Measurements from ENCODE around the gene CBX5. TPM values are rescaled to one million over a fixed set of nuclear protein-coding genes. Genes with fewer than 3 reads are reported as not detected.

The CBX5 gene
- polyA plus RNA-seq, 1 of the 3 experiments (the other 2 are of a cell fraction) = 11.6 TPM

- no peak; the same call in 1 of the 2 replicates for TF ChIP-seq RXRA (IDR thresholded peaks at IDR 0.05; ENCODE audit: borderline replicate concordance, low read depth)
- no peak for TF ChIP-seq IRF3 (IDR thresholded peaks at IDR 0.05; ENCODE audit: low read depth, low read length)
- TF ChIP-seq TAF1 (IDR thresholded peaks at IDR 0.05; ENCODE audit: borderline replicate concordance, low read depth, low read length) = no peak
- no peak for TF ChIP-seq CHD2 (IDR thresholded peaks at IDR 0.05; ENCODE audit: low read length, partially characterized antibody)
- TF ChIP-seq FOXJ3 (CRISPR knock-in tag; IDR thresholded peaks at IDR 0.05) = no peak
- no peak for TF ChIP-seq NRF1 (IDR thresholded peaks at IDR 0.05; ENCODE audit: low read depth, low read length)
- TF ChIP-seq USF1 (IDR thresholded peaks at IDR 0.05; ENCODE audit: borderline replicate concordance, low read depth) = no peak
Observed at GRCh38 chr12:54222609-54223008, 57.3 kb downstream of the CBX5 start (continued).

GRCh38 chr12:54221402-54221984 lies 58.4 kb downstream of the CBX5 start:
- Histone ChIP-seq H3K4me2 (no peak overlapping the region), H3K4me1 (ENCODE audit: control insufficient read depth in 1 of 2, insufficient read depth in 2 of 2, low read depth in 1 of 2, low read length in 1 of 2) (peaks cover 3 to 16% of the 10 kb centered on the region in 2 experiments; a peak in 3 of 4 replicates), H3K4me3 (ENCODE audit: low read depth in 2 of 2, low read length in 1 of 2) (no peak overlapping the region), H3K9ac (no peak overlapping the region), H3K9me3 (no peaks in the 10 kb centered on the region), H3K9me2 (no peaks in the 10 kb centered on the region), H3K27me3 (ENCODE audit: insufficient read depth) (no peaks in the 10 kb centered on the region), H3K27ac (ENCODE audit: low read depth in 2 of 2, low read length in 1 of 2) (peak overlapping the region in 1 of 2 experiments; percentile 87; a peak in 1 of 4 replicates), H3F3A (replicated peaks; ENCODE audit: insufficient read depth) (peaks cover 10% of the 10 kb centered on the region), H2AFZ (ENCODE audit: low read depth) (no peak overlapping the region), H3K79me2 (ENCODE audit: insufficient read depth) (no peaks in the 10 kb centered on the region), H4K20me1 (ENCODE audit: insufficient read depth) (no peaks in the 10 kb centered on the region), H3K36me3 (replicated peaks in 1 of 2; ENCODE audit: control insufficient read depth in 1 of 2, insufficient read depth in 2 of 2, low read length in 1 of 2) (no peaks in the 10 kb centered on the region)
- WGBS (ENCODE audit: low lambda C conversion rate) = 90% methylated on average over 6 of the region's 6 CpGs
- no peak for DNase-seq
- ChIA-PET POLR2A (no interaction called here), CTCF (interaction anchor here (0.9 to 5.2 kb wide), 18 partner anchors 10 to 229 kb away, joined by 3 to 41 read pairs (median 8); partner anchors contain the start of gene COPZ1)
- no peak for TF ChIP-seq POLR2AphosphoS5 (IDR thresholded peaks at IDR 0.05; ENCODE audit: low read depth, low read length)

DNA sequence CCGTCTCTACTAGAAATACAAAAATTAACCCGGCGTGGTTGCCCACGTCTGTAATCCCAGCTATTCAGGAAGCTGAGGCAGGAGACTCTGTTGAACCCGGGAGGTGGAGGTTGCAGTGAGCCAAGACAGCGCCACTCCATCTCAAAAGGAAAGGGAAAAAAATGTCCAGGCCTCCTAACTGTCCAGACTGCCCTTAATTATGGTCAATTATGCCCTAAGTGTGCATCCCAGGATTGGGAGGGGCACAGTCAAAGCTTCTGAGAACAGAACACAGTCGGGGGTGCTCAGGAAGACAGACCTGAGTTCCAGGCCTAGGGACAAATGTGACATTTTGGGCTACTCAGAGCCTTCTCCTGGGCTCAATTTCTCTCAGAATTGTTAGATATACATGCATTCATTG lies 59.4 kb downstream of the CBX5 start:
- no peak overlapping the region for H3K4me2 ChIP-seq
- WGBS (ENCODE audit: low lambda C conversion rate) = 89% methylated on average over 7 of the region's 7 CpGs
- no peaks in the 10 kb centered on the region for H3K9me2 ChIP-seq
- ChIA-PET CTCF (interaction anchor here (0.8 to 5.2 kb wide), 35 partner anchors 8 to 252 kb away, joined by 3 to 41 read pairs (median 5); partner anchors contain the start of genes COPZ1 and HOXC5), POLR2A (interaction anchor here (0.6 to 1.0 kb wide), 3 partner anchors 132 to 887 kb away, joined by 3 read pairs; partner anchors contain the start of gene HOXC8)
- H3K4me1 ChIP-seq (ENCODE audit: control insufficient read depth in 1 of 2, insufficient read depth in 2 of 2, low read depth in 1 of 2, low read length in 1 of 2) = peaks cover 3 to 16% of the 10 kb centered on the region in 2 experiments; a peak in 3 of 4 replicates
- TF ChIP-seq POLR2AphosphoS5 (IDR thresholded peaks at IDR 0.05; ENCODE audit: low read depth, low read length) = no peak
- no peak for TF ChIP-seq GABPA (IDR thresholded peaks at IDR 0.05; ENCODE audit: low read depth)
- TF ChIP-seq, protein P1, sequence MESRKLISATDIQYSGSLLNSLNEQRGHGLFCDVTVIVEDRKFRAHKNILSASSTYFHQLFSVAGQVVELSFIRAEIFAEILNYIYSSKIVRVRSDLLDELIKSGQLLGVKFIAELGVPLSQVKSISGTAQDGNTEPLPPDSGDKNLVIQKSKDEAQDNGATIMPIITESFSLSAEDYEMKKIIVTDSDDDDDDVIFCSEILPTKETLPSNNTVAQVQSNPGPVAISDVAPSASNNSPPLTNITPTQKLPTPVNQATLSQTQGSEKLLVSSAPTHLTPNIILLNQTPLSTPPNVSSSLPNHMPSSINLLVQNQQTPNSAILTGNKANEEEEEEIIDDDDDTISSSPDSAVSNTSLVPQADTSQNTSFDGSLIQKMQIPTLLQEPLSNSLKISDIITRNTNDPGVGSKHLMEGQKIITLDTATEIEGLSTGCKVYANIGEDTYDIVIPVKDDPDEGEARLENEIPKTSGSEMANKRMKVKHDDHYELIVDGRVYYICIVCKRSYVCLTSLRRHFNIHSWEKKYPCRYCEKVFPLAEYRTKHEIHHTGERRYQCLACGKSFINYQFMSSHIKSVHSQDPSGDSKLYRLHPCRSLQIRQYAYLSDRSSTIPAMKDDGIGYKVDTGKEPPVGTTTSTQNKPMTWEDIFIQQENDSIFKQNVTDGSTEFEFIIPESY (IDR thresholded peaks at IDR 0.05; ENCODE audit: borderline replicate concordance, low read depth) = no peak
- no peak for TF ChIP-seq SIN3A (IDR thresholded peaks at IDR 0.05; ENCODE audit: borderline replicate concordance, low read depth, low read length)
- H3K4me3 ChIP-seq (ENCODE audit: low read depth in 2 of 2, low read length in 1 of 2) = no peak overlapping the region
- H2AFZ ChIP-seq (ENCODE audit: low read depth) = no peak overlapping the region
- no peak for DNase-seq
- no peaks in the 10 kb centered on the region for H3K79me2 ChIP-seq (ENCODE audit: insufficient read depth)
- H3K36me3 ChIP-seq (replicated peaks in 1 of 2; ENCODE audit: control insufficient read depth in 1 of 2, insufficient read depth in 2 of 2, low read length in 1 of 2) = no peaks in the 10 kb centered on the region
- no peaks in the 10 kb centered on the region for H4K20me1 ChIP-seq (ENCODE audit: insufficient read depth)
- H3F3A ChIP-seq (replicated peaks; ENCODE audit: insufficient read depth) = peaks cover 15% of the 10 kb centered on the region
- H3K9ac ChIP-seq = no peak overlapping the region
- H3K27ac ChIP-seq (ENCODE audit: low read depth in 2 of 2, low read length in 1 of 2) = no peak overlapping the region
- H3K9me3 ChIP-seq = no peaks in the 10 kb centered on the region
- no peaks in the 10 kb centered on the region for H3K27me3 ChIP-seq (ENCODE audit: insufficient read depth)

Data from SK-N-SH (cell line).